ENCODE measurements around the gene CRLF1. TPM values are rescaled to one million over a fixed set of nuclear protein-coding genes. Genes with fewer than 3 reads are reported as not detected.

CRLF1 gene, protein sequence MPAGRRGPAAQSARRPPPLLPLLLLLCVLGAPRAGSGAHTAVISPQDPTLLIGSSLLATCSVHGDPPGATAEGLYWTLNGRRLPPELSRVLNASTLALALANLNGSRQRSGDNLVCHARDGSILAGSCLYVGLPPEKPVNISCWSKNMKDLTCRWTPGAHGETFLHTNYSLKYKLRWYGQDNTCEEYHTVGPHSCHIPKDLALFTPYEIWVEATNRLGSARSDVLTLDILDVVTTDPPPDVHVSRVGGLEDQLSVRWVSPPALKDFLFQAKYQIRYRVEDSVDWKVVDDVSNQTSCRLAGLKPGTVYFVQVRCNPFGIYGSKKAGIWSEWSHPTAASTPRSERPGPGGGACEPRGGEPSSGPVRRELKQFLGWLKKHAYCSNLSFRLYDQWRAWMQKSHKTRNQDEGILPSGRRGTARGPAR
- 0.58 TPM in 1 of 2 replicates, not detected in the other for total RNA-seq

DNA sequence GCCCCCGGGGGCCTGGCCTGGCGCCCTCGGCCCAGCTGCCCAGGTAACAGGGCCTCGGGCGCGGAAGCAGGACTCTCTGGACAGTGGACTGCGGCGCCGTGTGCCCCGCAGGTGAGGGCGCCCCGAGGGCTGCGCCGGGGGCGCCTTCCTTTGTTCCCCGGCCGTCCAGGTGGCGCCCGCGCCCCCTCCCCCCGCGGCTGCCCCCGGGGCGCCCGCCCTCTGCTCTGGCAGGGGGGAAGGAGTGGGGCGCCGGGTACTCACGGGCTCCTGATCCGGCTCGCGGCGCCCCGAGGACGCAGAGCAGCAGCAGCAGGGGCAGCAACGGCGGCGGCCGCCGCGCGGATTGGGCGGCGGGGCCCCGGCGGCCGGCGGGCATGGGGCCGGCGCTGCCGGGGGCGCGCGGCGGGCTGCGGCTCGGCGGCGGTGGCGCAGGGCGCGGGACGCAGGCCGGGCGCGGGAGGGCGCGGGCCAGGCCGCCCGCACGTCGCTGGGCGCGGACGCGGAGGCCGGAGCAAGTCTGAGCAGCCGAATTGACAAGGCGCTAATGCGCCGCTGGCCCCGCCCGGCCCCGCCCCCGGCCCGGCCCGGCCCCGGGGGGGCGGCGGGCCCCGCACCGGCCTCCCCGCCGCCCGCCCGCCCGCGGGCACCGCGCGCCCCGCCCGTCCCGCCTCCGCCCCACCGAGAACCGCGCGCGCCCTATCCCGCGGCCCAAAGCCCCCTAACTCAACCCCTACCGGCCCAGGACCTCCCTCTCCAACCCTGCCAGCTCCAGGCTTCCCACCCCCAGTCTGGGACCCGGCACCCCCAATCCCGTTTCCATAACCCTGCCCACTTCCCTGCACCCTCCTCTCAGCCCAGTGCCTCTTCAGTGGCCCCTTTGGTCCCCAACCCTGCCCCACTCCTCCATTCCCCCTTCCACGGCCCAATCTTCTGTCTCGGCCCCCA lies at the start of gene CRLF1:
Gene CRLF1, minus strand, starts transcription at position 519 of the 945 bp plus-strand sequence. Its CDS starts 143 bp downstream, at position 376.
- TF ChIP-seq, protein P1, sequence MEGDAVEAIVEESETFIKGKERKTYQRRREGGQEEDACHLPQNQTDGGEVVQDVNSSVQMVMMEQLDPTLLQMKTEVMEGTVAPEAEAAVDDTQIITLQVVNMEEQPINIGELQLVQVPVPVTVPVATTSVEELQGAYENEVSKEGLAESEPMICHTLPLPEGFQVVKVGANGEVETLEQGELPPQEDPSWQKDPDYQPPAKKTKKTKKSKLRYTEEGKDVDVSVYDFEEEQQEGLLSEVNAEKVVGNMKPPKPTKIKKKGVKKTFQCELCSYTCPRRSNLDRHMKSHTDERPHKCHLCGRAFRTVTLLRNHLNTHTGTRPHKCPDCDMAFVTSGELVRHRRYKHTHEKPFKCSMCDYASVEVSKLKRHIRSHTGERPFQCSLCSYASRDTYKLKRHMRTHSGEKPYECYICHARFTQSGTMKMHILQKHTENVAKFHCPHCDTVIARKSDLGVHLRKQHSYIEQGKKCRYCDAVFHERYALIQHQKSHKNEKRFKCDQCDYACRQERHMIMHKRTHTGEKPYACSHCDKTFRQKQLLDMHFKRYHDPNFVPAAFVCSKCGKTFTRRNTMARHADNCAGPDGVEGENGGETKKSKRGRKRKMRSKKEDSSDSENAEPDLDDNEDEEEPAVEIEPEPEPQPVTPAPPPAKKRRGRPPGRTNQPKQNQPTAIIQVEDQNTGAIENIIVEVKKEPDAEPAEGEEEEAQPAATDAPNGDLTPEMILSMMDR (conservative IDR thresholded peaks at IDR 0.05; ENCODE audit: low read depth, low read length), result no peak
- no peak for DNase-seq (ENCODE audit: low read depth)
- H3K4me3 ChIP-seq (ENCODE audit: low read depth, low read length), result no peak within 1 kb of the TSS

DNA sequence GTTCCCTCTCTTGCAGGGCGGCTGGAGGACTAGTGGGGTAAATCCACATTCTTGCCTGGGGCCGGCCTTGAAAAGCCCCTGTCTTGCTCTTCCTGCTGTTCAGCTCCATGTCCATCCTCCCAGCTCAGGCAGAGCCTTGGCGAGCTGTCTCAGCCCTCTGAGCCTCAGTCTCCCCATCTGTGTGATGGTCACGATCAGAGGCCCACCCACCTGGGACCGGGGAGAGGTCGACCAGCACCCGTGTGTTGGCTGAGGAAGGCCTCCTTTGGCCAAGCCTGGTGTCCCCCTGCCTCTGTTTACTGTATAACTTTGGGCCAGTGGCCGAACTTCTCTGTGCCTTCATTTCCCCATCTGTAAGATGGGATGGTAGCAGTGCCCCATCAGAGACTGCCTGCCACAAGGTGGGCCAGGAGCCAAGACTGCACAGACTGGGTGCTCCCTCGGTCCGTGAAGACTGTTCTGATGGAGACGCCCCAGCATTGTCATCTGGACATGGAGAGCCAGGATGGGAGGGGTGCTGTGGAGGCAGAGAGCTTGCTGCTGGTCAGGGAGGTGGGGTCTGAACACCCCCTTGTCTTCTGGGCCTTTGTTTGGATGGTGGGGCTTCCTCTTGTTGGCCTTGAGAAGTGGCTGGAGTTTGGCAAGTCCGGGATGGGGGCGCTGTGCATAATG lies 48.7 kb upstream of the CRLF1 start:
- TF ChIP-seq, protein P1 (conservative IDR thresholded peaks at IDR 0.05; ENCODE audit: low read depth, low read length), result no peak
- no peak for DNase-seq (ENCODE audit: low read depth)
- no peak overlapping the region for H3K4me3 ChIP-seq (ENCODE audit: low read depth, low read length)

DNA sequence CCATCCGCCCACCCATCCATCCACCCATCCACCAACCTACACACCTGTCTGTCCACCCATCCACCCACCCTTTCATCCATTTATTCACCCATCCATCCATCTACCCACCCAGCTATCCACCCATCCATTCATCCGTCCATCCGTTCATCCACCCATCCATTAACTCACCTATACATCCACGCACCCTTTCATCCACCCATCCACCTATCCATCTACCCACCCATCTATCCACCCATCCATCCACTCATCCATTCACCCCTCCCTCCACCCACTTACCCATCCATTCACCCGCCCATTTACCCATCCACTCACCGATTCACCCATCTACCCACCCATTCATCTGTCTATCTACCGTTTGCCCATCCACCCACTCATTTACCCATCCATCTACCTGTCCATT lies 47.9 kb upstream of the CRLF1 start:
- TF ChIP-seq, protein P1 (conservative IDR thresholded peaks at IDR 0.05; ENCODE audit: low read depth, low read length), result no peak
- H3K4me3 ChIP-seq (ENCODE audit: low read depth, low read length), result no peak overlapping the region
- no peak for DNase-seq (ENCODE audit: low read depth)

DNA sequence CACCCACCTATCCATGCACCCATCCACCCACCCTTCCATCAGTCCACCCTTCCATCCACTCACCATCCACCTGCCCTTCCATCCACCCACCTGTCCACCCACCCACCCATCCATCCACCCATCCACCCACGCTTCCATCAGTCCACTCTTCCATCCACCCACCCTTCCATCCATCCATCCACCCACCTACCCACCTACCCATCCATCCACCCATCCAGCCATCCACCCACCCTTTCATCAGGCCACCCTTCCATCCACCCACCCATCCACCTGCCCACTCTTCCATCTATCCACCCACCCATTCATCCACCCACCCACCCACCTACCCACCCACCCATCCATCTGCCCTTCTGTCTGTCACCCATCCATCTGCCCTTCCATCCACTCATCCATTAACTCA lies 47.3 kb upstream of the CRLF1 start:
- no peak for DNase-seq (ENCODE audit: low read depth)
- TF ChIP-seq, protein P1 (conservative IDR thresholded peaks at IDR 0.05; ENCODE audit: low read depth, low read length), result no peak
- no peak overlapping the region for H3K4me3 ChIP-seq (ENCODE audit: low read depth, low read length)

DNA sequence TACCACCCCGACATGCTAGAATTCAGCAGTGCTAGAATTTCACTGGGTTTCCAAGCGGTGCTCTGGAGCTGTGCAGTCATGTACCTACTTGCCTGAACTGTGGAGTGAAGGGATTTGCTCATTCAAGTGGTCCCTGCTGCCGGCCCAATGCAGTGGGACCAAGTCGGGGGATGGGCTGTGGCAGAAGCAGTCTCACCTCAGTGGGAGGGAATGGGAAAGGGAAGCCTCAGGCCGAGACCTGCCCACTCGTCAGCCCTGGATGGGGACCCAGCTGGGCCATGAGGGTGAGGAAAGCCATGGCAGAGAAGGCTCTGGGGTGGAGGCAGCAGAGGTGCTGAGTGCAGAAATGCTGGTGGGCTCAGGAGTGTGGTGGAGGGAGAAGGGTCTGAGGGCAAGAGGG lies 45.1 kb upstream of the CRLF1 start:
- TF ChIP-seq, protein P1 (conservative IDR thresholded peaks at IDR 0.05; ENCODE audit: low read depth, low read length), result no peak
- no peak for DNase-seq (ENCODE audit: low read depth)
- no peak overlapping the region for H3K4me3 ChIP-seq (ENCODE audit: low read depth, low read length)

DNA sequence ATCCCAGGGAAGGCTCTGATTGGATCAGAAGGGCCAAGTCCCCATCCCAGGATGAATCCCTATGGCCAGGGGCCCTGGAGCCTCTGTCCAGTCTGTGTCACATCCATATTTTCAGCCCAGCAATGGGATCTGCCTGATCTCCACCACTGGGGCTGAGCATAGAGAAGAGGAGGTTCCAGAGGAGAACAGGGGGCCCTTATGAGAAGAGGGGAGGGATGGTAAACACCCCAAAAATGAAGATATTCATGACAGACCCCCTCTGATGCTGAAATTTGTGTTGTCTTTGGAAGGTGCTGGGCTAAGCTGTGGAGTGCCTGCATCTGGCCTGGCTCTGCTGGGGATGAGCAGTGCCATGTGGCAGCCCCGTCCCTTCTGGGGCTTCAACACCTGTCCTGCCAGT lies 44.7 kb upstream of the CRLF1 start:
- no peak overlapping the region for H3K4me3 ChIP-seq (ENCODE audit: low read depth, low read length)
- DNase-seq (ENCODE audit: low read depth), result no peak
- TF ChIP-seq, protein P1 (conservative IDR thresholded peaks at IDR 0.05; ENCODE audit: low read depth, low read length), result no peak

Measured in epithelial cell of proximal tubule (primary cell).